ENCODE measurements around the gene SCAND1.

The SCAND1 gene

DNA sequence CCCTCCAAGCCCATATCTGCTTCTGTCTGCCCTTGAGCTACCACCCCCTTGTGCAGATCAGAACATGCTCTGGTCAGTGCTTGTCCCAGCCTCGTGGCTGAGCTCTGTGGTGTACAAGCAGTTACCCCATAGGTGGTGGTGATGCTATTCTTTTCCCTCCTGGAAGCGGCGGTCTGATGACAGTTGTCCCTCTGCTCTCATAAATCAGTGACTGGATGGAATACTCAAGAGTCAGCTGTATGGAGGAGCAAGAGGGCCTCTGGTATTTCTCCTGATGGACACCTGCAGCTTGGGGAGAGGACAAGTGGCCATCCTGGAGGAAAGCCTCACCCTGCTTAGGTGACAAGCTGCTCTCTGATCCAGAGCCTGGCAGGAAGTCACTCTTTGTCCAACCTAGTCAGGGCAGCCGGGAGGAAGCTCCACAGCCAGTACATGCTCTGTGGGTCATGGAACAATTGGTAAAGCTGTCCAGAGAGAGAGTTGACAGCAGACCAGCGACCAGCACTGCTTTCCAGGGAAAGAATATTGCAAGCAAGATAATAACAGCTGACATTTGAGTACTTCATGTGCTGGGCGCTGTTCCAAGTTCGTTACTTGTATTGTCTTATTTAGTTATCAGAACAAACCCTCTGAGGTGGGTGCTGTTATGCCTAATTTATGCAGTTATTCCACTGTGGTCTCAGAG, 47.1 kb downstream of the SCAND1 start:
- DNase-seq (ENCODE audit: low spot score): no peak

DNA sequence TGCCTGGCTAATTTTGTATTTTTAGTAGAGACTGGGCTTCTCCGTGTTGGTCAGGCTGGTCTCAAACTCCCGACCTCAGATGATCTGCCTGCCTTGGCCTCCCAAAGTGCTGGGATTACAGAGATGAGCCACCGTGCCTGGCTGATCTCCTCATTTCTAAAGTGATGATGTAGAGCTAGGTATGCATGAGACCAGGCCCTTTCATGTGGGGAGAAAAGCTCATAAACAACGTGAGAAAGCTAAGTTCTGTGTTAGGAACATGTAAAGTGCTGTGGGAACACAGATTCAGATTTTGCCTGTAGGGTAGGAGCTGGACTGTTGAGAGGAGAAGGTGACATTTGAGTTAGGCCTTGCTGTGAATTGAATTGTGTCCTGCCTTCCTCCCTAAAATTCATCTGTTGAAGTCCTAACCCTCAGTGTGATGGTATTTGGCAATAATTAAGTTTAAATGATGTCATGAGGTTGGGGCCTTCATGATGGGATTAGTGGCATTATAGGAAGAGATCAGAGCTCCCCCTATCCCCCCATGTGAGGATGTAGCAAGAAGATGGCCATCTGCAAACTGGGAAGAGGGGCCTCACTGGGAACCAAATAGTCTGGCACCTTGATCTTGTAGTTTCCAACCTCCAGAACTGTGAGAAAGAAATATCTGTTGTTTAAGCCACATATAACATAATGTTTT, 49.2 kb downstream of the SCAND1 start:
- DNase-seq (ENCODE audit: low spot score): no peak

DNA sequence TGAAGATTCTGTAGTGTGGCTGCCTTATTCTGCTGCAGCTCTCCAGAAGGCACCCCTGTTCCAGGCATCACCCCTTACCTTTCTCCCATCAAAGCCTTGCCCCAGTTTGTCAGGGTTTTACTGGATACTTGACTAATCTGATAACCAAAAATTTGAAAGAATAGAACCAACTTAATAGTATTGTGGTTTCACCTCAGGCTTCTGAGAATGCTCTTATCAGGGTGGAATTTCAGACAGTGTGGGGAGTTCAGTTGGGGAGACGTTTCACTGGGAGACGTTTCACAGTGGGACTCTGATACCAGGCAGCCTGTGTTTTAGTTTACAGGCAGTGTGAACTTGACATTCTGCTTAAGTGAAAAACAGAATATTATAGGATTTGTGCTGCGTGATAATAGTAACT, 50.5 kb downstream of the SCAND1 start:
- no peak for DNase-seq (ENCODE audit: low spot score)

Small RNA genes lying within 50 kb of the gene (small RNA-seq; reads per million reads assigned to genes)
- gene RNU6-937P: 0 to 0.03 reads per million in 2 experiments
